ENCODE data around the gene CHCHD3.

The CHCHD3 gene

GRCh38 chr7:132770055-132770454 is 311.8 kb downstream of the CHCHD3 start:
- TF ChIP-seq, protein P1, sequence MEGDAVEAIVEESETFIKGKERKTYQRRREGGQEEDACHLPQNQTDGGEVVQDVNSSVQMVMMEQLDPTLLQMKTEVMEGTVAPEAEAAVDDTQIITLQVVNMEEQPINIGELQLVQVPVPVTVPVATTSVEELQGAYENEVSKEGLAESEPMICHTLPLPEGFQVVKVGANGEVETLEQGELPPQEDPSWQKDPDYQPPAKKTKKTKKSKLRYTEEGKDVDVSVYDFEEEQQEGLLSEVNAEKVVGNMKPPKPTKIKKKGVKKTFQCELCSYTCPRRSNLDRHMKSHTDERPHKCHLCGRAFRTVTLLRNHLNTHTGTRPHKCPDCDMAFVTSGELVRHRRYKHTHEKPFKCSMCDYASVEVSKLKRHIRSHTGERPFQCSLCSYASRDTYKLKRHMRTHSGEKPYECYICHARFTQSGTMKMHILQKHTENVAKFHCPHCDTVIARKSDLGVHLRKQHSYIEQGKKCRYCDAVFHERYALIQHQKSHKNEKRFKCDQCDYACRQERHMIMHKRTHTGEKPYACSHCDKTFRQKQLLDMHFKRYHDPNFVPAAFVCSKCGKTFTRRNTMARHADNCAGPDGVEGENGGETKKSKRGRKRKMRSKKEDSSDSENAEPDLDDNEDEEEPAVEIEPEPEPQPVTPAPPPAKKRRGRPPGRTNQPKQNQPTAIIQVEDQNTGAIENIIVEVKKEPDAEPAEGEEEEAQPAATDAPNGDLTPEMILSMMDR (IDR thresholded peaks at IDR 0.05; ENCODE audit: control extremely low read depth, extremely low read depth, low read depth, missing control alignments): no peak
- ChIA-PET CTCF (no interaction called here), POLR2A (no interaction called here)
- no peak for DNase-seq (ENCODE audit: extremely low spot score)

DNA sequence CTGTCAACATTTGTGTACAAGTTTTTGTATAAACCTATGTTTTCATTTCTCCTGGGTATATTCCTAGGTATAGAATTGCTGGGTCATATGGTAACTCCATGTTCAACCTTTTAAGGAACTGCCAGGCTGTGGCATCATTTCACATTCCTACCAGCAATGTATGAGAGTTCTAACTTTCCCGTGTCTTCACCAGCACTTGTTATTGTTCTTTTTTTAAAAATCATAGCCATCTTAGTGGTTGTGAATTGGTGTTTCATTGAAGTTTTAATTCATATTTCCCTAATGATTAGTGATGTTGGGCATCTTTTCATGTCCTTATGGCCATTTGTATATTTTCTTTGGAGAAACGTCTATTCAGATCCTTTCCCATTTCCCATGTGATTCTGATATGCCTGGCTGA is 312.6 kb downstream of the CHCHD3 start:
- POLR2A ChIA-PET: no interaction called here
- no peak for DNase-seq (ENCODE audit: extremely low spot score)
- TF ChIP-seq, protein P1 (IDR thresholded peaks at IDR 0.05; ENCODE audit: control extremely low read depth, extremely low read depth, low read depth, missing control alignments): no peak
- CTCF ChIA-PET: no interaction called here

GRCh38 chr7:132768099-132768498 is 313.8 kb downstream of the CHCHD3 start:
- no peak for DNase-seq (ENCODE audit: extremely low spot score)
- POLR2A ChIA-PET: no interaction called here
- CTCF ChIA-PET: no interaction called here
- TF ChIP-seq, protein P1 (IDR thresholded peaks at IDR 0.05; ENCODE audit: control extremely low read depth, extremely low read depth, low read depth, missing control alignments): no peak

- TF ChIP-seq, protein P1 (IDR thresholded peaks at IDR 0.05; ENCODE audit: control extremely low read depth, extremely low read depth, low read depth, missing control alignments): no peak
- POLR2A ChIA-PET: no interaction called here
- DNase-seq (ENCODE audit: extremely low spot score): no peak
- CTCF ChIA-PET: no interaction called here
Measured at GRCh38 chr7:132767378-132767777, 314.5 kb downstream of the CHCHD3 start.

DNA sequence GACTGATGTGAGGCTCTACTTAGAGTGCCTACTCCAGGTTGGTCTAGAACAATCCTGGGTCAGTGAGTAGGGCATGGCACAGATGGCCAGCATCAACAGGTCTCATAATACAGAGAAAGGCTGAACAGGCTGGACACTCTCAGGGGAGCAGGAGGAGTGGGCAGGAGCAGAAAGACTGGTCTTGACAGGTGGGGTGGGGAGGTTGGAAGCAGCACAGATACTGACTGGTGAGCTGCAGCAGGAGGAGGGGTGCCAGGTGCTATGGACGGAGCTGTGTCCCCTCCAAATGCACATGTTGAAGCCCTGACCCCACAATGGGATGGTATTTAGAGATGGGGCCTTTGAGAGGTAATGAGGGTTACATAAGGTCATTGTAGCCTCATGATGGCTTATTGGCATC is 315.2 kb downstream of the CHCHD3 start:
- TF ChIP-seq, protein P1 (IDR thresholded peaks at IDR 0.05; ENCODE audit: control extremely low read depth, extremely low read depth, low read depth, missing control alignments): no peak
- no peak for DNase-seq (ENCODE audit: extremely low spot score)
- POLR2A ChIA-PET: no interaction called here
- CTCF ChIA-PET: interaction anchor here (1.4 kb wide), 1 partner anchor 15 kb away, joined by 3 read pairs; no protein-coding TSS in a partner anchor

DNA sequence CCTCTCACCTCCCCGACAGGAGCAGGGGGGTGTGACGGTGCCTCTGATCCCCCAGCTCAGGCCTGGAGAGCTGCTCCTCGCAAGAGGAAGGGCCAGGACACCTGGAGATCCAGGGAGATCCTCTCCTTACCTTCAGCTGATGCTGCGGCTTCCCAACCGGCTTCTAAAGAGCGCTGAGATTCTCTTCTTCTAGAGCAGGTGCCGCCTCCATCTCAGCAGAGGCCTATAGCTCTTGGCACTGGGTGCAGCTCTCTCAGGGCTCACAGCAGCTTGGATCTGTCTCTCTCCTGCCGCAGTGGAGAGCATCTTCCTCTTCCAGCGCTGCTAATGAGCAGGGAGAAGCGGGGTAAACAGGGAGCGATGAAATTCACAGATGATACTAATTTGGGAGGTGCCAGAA is 316.0 kb downstream of the CHCHD3 start:
- POLR2A ChIA-PET: no interaction called here
- TF ChIP-seq, protein P1 (IDR thresholded peaks at IDR 0.05; ENCODE audit: control extremely low read depth, extremely low read depth, low read depth, missing control alignments): no peak
- DNase-seq (ENCODE audit: extremely low spot score): no peak
- CTCF ChIA-PET: interaction anchor here (1.4 kb wide), 1 partner anchor 14 kb away, joined by 3 read pairs; no protein-coding TSS in a partner anchor

- POLR2A ChIA-PET: no interaction called here
- TF ChIP-seq, protein P1 (IDR thresholded peaks at IDR 0.05; ENCODE audit: control extremely low read depth, extremely low read depth, low read depth, missing control alignments): no peak
- no peak for DNase-seq (ENCODE audit: extremely low spot score)
- CTCF ChIA-PET: no interaction called here
Measured at GRCh38 chr7:132764762-132765161, 317.1 kb downstream of the CHCHD3 start.
